ENCODE data around the gene DOCK6. TPM values are rescaled to one million over a fixed set of nuclear protein-coding genes. Genes with fewer than 3 reads are reported as not detected.

Gene DOCK6
- total and polyA plus RNA-seq, 2 of the 13 experiments (the other 11 are each of a cell fraction or from before 2014, with no cell fraction given), result 5.4 to 38.1 TPM

DNA sequence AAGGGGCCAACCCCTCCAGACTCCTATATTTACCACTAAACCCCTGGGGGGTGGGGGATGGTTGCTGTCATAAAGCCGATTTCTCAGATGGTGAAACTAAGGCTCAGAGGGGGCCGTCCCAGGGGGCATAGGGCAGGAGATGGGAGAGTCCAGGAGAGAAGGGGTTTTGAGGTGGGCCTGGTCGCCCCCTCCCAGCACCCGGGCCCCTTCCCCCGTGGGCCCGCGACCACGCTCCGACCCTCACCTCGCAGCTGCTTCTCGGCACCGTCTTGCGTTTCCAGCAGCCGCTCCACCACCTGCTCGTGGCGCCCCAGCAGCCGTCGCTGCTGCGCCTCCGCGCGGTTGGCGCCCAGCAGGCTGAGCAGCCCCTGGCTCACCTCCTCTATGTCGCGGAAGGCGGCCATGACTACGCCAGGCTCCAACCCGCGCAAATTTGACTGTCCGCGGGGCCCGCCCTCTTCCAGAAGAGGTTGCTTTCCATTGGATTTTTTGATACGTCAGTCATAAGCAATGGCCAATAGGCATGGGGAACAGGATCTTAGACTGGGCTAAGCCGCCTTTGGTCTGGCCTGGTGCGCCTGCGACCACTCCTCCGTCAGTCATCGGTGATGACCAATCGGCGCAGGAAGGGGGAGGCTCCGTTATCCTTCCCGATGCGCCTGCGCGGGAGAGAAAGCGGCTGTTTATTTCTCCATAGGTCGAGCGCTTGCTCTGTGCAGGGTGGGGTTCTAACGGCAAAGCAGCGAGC, 106.8 kb downstream of the DOCK6 start, which contains the start of gene SPC24 (continued):
- TF ChIP-seq ZNF230 (CRISPR knock-in tag; IDR thresholded peaks at IDR 0.05), result 0 out of 2 replicates have a peak, but pooled peaks have one; percentile 15
- TF ChIP-seq FOXP1 (IDR thresholded peaks at IDR 0.05), result no peak
- no peak for TF ChIP-seq FOXP1 (CRISPR knock-in tag; IDR thresholded peaks at IDR 0.05)
- TF ChIP-seq, protein P1, sequence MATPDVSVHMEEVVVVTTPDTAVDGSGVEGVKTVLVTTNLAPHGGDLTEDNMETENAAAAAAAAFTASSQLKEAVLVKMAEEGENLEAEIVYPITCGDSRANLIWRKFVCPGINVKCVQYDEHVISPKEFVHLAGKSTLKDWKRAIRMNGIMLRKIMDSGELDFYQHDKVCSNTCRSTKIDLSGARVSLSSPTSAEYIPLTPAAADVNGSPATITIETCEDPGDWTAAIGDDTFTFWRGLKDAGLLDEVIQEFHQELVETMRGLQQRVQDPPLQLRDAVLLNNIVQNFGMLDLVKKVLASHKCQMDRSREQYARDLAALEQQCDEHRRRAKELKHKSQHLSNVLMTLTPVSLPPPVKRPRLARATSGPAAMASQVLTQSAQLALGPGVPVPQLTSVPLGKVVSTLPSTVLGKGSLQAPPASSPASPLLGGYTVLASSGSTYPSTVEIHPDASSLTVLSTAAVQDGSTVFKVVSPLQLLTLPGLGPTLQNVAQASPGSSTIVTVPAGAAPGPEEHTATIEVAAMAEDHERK (CRISPR knock-in tag; IDR thresholded peaks at IDR 0.05; ENCODE audit: low read depth), result no peak
- peak; percentile 94; the same call in 1 of the 2 replicates for TF ChIP-seq PBX3 (CRISPR knock-in tag; IDR thresholded peaks at IDR 0.05; ENCODE audit: borderline replicate concordance)
- TF ChIP-seq TCF12 (IDR thresholded peaks at IDR 0.05), result no peak
- 0 out of 2 replicates have a peak, but pooled peaks have one; percentile 65 for TF ChIP-seq TCF12 (CRISPR knock-in tag; IDR thresholded peaks at IDR 0.05)
- peak; percentile 38; the same call in 1 of the 2 replicates for TF ChIP-seq GATAD1 (CRISPR knock-in tag; IDR thresholded peaks at IDR 0.05)
- no peak for TF ChIP-seq RCOR2 (CRISPR knock-in tag; IDR thresholded peaks at IDR 0.05)
- TF ChIP-seq, protein P2, sequence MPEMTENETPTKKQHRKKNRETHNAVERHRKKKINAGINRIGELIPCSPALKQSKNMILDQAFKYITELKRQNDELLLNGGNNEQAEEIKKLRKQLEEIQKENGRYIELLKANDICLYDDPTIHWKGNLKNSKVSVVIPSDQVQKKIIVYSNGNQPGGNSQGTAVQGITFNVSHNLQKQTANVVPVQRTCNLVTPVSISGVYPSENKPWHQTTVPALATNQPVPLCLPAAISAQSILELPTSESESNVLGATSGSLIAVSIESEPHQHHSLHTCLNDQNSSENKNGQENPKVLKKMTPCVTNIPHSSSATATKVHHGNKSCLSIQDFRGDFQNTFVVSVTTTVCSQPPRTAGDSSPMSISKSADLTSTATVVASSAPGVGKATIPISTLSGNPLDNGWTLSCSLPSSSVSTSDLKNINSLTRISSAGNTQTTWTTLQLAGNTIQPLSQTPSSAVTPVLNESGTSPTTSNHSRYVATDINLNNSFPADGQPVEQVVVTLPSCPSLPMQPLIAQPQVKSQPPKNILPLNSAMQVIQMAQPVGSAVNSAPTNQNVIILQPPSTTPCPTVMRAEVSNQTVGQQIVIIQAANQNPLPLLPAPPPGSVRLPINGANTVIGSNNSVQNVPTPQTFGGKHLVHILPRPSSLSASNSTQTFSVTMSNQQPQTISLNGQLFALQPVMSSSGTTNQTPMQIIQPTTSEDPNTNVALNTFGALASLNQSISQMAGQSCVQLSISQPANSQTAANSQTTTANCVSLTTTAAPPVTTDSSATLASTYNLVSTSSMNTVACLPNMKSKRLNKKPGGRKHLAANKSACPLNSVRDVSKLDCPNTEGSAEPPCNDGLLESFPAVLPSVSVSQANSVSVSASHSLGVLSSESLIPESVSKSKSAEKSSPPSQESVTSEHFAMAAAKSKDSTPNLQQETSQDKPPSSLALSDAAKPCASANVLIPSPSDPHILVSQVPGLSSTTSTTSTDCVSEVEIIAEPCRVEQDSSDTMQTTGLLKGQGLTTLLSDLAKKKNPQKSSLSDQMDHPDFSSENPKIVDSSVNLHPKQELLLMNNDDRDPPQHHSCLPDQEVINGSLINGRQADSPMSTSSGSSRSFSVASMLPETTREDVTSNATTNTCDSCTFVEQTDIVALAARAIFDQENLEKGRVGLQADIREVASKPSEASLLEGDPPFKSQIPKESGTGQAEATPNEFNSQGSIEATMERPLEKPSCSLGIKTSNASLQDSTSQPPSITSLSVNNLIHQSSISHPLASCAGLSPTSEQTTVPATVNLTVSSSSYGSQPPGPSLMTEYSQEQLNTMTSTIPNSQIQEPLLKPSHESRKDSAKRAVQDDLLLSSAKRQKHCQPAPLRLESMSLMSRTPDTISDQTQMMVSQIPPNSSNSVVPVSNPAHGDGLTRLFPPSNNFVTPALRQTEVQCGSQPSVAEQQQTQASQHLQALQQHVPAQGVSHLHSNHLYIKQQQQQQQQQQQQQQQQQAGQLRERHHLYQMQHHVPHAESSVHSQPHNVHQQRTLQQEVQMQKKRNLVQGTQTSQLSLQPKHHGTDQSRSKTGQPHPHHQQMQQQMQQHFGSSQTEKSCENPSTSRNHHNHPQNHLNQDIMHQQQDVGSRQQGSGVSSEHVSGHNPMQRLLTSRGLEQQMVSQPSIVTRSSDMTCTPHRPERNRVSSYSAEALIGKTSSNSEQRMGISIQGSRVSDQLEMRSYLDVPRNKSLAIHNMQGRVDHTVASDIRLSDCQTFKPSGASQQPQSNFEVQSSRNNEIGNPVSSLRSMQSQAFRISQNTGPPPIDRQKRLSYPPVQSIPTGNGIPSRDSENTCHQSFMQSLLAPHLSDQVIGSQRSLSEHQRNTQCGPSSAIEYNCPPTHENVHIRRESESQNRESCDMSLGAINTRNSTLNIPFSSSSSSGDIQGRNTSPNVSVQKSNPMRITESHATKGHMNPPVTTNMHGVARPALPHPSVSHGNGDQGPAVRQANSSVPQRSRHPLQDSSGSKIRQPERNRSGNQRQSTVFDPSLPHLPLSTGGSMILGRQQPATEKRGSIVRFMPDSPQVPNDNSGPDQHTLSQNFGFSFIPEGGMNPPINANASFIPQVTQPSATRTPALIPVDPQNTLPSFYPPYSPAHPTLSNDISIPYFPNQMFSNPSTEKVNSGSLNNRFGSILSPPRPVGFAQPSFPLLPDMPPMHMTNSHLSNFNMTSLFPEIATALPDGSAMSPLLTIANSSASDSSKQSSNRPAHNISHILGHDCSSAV (CRISPR knock-in tag; IDR thresholded peaks at IDR 0.05; ENCODE audit: borderline replicate concordance), result no peak
- no peak for TF ChIP-seq ZNF501 (CRISPR knock-in tag; IDR thresholded peaks at IDR 0.05)
- no peak; the same call in 1 of the 2 replicates for TF ChIP-seq ZBTB7A (CRISPR knock-in tag; IDR thresholded peaks at IDR 0.05)
- TF ChIP-seq MTA1 (CRISPR knock-in tag; IDR thresholded peaks at IDR 0.05; ENCODE audit: borderline replicate concordance), result no peak
- TF ChIP-seq ZNF572 (CRISPR knock-in tag; IDR thresholded peaks at IDR 0.05), result no peak
- peak; percentile 61; the same call in 1 of the 2 replicates for TF ChIP-seq SALL1 (CRISPR knock-in tag; IDR thresholded peaks at IDR 0.05)
- TF ChIP-seq, protein P3, sequence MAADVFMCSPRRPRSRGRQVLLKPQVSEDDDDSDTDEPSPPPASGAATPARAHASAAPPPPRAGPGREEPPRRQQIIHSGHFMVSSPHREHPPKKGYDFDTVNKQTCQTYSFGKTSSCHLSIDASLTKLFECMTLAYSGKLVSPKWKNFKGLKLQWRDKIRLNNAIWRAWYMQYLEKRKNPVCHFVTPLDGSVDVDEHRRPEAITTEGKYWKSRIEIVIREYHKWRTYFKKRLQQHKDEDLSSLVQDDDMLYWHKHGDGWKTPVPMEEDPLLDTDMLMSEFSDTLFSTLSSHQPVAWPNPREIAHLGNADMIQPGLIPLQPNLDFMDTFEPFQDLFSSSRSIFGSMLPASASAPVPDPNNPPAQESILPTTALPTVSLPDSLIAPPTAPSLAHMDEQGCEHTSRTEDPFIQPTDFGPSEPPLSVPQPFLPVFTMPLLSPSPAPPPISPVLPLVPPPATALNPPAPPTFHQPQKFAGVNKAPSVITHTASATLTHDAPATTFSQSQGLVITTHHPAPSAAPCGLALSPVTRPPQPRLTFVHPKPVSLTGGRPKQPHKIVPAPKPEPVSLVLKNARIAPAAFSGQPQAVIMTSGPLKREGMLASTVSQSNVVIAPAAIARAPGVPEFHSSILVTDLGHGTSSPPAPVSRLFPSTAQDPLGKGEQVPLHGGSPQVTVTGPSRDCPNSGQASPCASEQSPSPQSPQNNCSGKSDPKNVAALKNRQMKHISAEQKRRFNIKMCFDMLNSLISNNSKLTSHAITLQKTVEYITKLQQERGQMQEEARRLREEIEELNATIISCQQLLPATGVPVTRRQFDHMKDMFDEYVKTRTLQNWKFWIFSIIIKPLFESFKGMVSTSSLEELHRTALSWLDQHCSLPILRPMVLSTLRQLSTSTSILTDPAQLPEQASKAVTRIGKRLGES (CRISPR knock-in tag; IDR thresholded peaks at IDR 0.05; ENCODE audit: borderline replicate concordance), result no peak

Data from HepG2 (cell line).